A549 (cell line): ENCODE measurements around the gene DDO. TPM values are rescaled to one million over a fixed set of nuclear protein-coding genes. Genes with fewer than 3 reads are reported as not detected.

Experiments
- ATAC-seq, 2 experiments: fragments of 200-7000 bp in 1 of 2; fragments of >200 bp in 1 of 2; cut with Nextera tagmentation in 1 of 2; cut with Tn5 transposase in 1 of 2; 3 replicates each; pipeline versions ENCODE4 v1.8.0 to v1.9.1; 2018 to 2020; ENCODE audit warnings: mild to moderate bottlenecking in 1 of 2, moderate library complexity in 1 of 2
- CTCF ChIA-PET: fragments of 300-600 bp; sonication (Branson Sonifier 250); formaldehyde crosslinking; extraction: SDS; loops from one replicate; lab custom pipeline; 2021; ENCODE audit warnings: antibody characterized with exemption, inconsistent platforms; lab: Yijun Ruan, JAX
- POLR2A ChIA-PET: fragments of 350-600 bp; formaldehyde crosslinking; extraction: SDS; loops from one replicate; lab custom pipeline; 2021; ENCODE audit warnings: antibody characterized with exemption, inconsistent platforms; lab: Yijun Ruan, JAX
- DNase-seq, 2 experiments: peaks; one replicate each; pipeline versions ENCODE4 v3.0.0 to v3.0.0-alpha.2; 2011 to 2016; ENCODE audit warnings: low read depth in 1 of 2, low spot score in 1 of 2
- FAIRE-seq: peaks from 2 replicates; lab custom pipeline; 2011; peaks lifted over from hg19 to GRCh38; lab: Jason Lieb, UNC
- H3K27ac ChIP-seq, 2 experiments: fragments of >200 bp; sonication (Bioruptor Twin); formaldehyde crosslinking; 3 replicates each; pipeline ENCODE4 v1.5.1; 2016 to 2017
- H3K4me1 ChIP-seq: fragments of >200 bp; sonication (Bioruptor Twin); formaldehyde crosslinking; 3 replicates; pipeline ENCODE4 v1.6.1; 2016
- H3K4me2 ChIP-seq: fragments of >200 bp; sonication (Bioruptor Twin); formaldehyde crosslinking; 3 replicates; pipeline ENCODE4 v1.6.1; 2016
- H3K4me3 ChIP-seq: fragments of >200 bp; sonication (Bioruptor Twin); formaldehyde crosslinking; 3 replicates; pipeline ENCODE4 v1.5.1; 2016
- H3K9me3 ChIP-seq: fragments of >200 bp; sonication (Bioruptor Twin); formaldehyde crosslinking; 3 replicates; pipeline ENCODE4 v1.6.1; 2016
- CBX8 ChIP-seq: fragments of 200-600 bp; sonication (generic); IDR thresholded peaks from 2 replicates; pipeline ENCODE4 v1.6.1; 2016
- CEBPB ChIP-seq, 2 experiments: fragments of >200 bp in 1 of 2; sonication (Bioruptor Twin) in 1 of 2; formaldehyde crosslinking in 1 of 2; IDR thresholded peaks; 2 replicates each; pipeline ENCODE4 v1.6.1; 2012 to 2016
- EHF ChIP-seq: fragments of 250-450 bp; sonication (Bioruptor Pico); IDR thresholded peaks from 2 replicates; pipeline ENCODE4 v1.5.0; 2020; ENCODE audit warnings: mild to moderate bottlenecking
- ELK1 ChIP-seq: fragments of 150-350 bp; IDR thresholded peaks from 2 replicates; pipeline ENCODE4 v1.6.1; 2014; ENCODE audit warnings: low read depth, mild to moderate bottlenecking, low read length
- FOSB ChIP-seq: fragments of 250-450 bp; sonication (Bioruptor Pico); IDR thresholded peaks from 2 replicates; pipeline ENCODE4 v1.5.0; 2020; ENCODE audit warnings: mild to moderate bottlenecking, moderate library complexity
- HEYL ChIP-seq: fragments of 250-450 bp; sonication (Bioruptor Pico); IDR thresholded peaks from 2 replicates; pipeline ENCODE4 v1.8.0; 2021; ENCODE audit warnings: mild to moderate bottlenecking, moderate library complexity
- HOXB5 ChIP-seq: fragments of 250-450 bp; sonication (Bioruptor Pico); IDR thresholded peaks from 2 replicates; pipeline ENCODE4 v1.5.0; 2020; ENCODE audit warnings: mild to moderate bottlenecking, moderate library complexity
- JUN ChIP-seq, 2 experiments: fragments of >200 bp; sonication (Bioruptor Twin); formaldehyde crosslinking; IDR thresholded peaks; 2 replicates in 1 of 2; 3 replicates in 1 of 2; pipeline ENCODE4 v1.6.1; 2016 to 2017
- JUNB ChIP-seq: fragments of >200 bp; sonication (Bioruptor Twin); formaldehyde crosslinking; IDR thresholded peaks from 2 replicates; pipeline ENCODE4 v1.6.1; 2016
- MAFK ChIP-seq: fragments of 450-650 bp; IDR thresholded peaks from 2 replicates; pipeline ENCODE4 v1.6.1; 2014; ENCODE audit not compliant: partially characterized antibody
- MAZ ChIP-seq: fragments of 150-350 bp; IDR thresholded peaks from 2 replicates; pipeline ENCODE4 v1.6.1; 2014; ENCODE audit warnings: antibody characterized with exemption, low read depth, low read length, borderline replicate concordance
- NFE2L2 ChIP-seq: fragments of 150-350 bp; conservative IDR thresholded peaks from 2 replicates; pipeline ENCODE4 v1.6.1; 2014; ENCODE audit warnings: low read length
- NPAS2 ChIP-seq: fragments of 250-450 bp; sonication (Bioruptor Pico); IDR thresholded peaks from 2 replicates; pipeline ENCODE4 v1.8.0; 2022; ENCODE audit warnings: mild to moderate bottlenecking, moderate library complexity, borderline replicate concordance
- NR3C1 ChIP-seq: fragments of >200 bp; sonication (Bioruptor Twin); formaldehyde crosslinking; IDR thresholded peaks from 3 replicates; pipeline ENCODE4 v1.6.1; 2017
- PHF8 ChIP-seq: fragments of 200-600 bp; sonication (generic); IDR thresholded peaks from 2 replicates; pipeline ENCODE4 v1.6.1; 2016; ENCODE audit warnings: low read depth, mild to moderate bottlenecking, antibody characterized with exemption, moderate library complexity, borderline replicate concordance
- POLR2A ChIP-seq: IDR thresholded peaks from 2 replicates; pipeline ENCODE4 v1.6.1; 2012; ENCODE audit warnings: mild to moderate bottlenecking, low read length
- RARB ChIP-seq: fragments of 250-450 bp; sonication (Bioruptor Pico); IDR thresholded peaks from 2 replicates; pipeline ENCODE4 v1.8.0; 2021; ENCODE audit warnings: mild to moderate bottlenecking, moderate library complexity
- RFX5 ChIP-seq: fragments of 450-650 bp; IDR thresholded peaks from 2 replicates; pipeline ENCODE4 v1.7.1; 2014; ENCODE audit warnings: antibody characterized with exemption, mild to moderate bottlenecking, moderate library complexity
- SMC3 ChIP-seq: fragments of >200 bp; sonication (Bioruptor Twin); formaldehyde crosslinking; IDR thresholded peaks from 3 replicates; pipeline ENCODE4 v1.6.1; 2018; ENCODE audit warnings: inconsistent platforms
- TP53 ChIP-seq: fragments of 250-450 bp; sonication (Bioruptor Pico); IDR thresholded peaks from 2 replicates; pipeline ENCODE4 v1.5.0; 2021; ENCODE audit warnings: mild to moderate bottlenecking, moderate library complexity
- ZFP36 ChIP-seq: fragments of 450-650 bp; IDR thresholded peaks from 2 replicates; pipeline ENCODE4 v1.6.1; 2014; ENCODE audit warnings: borderline replicate concordance; ENCODE audit not compliant: partially characterized antibody
- ZNF302 ChIP-seq: fragments of 250-450 bp; sonication (Bioruptor Pico); IDR thresholded peaks from 2 replicates; pipeline ENCODE4 v1.9.0; 2021; ENCODE audit warnings: inconsistent platforms, mild to moderate bottlenecking, moderate library complexity
- WGBS: methylation state at CpG from one replicate; pipeline ENCODE4 v1.1.6; 2017; ENCODE audit errors: missing lambda C conversion rate; 5-methylcytosine and 5-hydroxymethylcytosine counted together
- polyA minus RNA-seq: library from RNA; depleted of rRNA, polyadenylated mRNA; stranded (reverse); fragments of >200 nt; gene quantifications from 2 replicates; pipeline ENCODE4 v1.2.3, GENCODE V29; 2011; rRNA and poly(A)+ RNA removed
- polyA plus RNA-seq, 4 experiments: library from polyadenylated mRNA; depleted of rRNA in 3 of 4; stranded (reverse); fragments of >200 nt; fragmentation: RNase III in 1 of 4; extraction: RNeasy Plus Mini Kit Qiagen cat#74134 plus additional on column Dnase treatment in 1 of 4; gene quantifications; 2 replicates in 3 of 4; 3 replicates in 1 of 4; pipeline ENCODE4 v1.2.3, GENCODE V29; 2011 to 2017
- TF ChIP-seq, protein P1 (sequence below): fragments of 450-650 bp; IDR thresholded peaks from 2 replicates; pipeline ENCODE4 v1.6.1; 2014; ENCODE audit warnings: antibody characterized with exemption
- TF ChIP-seq, protein P2 (sequence below): fragments of 250-450 bp; sonication (Bioruptor Pico); IDR thresholded peaks from 2 replicates; pipeline ENCODE4 v1.5.0; 2020; ENCODE audit warnings: low read depth, mild to moderate bottlenecking, moderate library complexity

Gene DDO
- 0.04 and 0.11 TPM in 2 replicates for polyA plus RNA-seq (2011; rRNA removed)
- 0.01 TPM in 1 of 2 replicates, not detected in the other for polyA plus RNA-seq (2012; cell fraction: cytosol; rRNA removed)
- not detected in 2 replicates for polyA plus RNA-seq (2012; cell fraction: nucleus; rRNA removed)
- polyA plus RNA-seq (2017; fragmentation: RNase III; extraction: RNeasy Plus Mini Kit Qiagen cat#74134 plus additional on column Dnase treatment) = 0.05 to 0.08 TPM in 2 of 3 replicates, not detected in the other
- 0.08 TPM in 1 of 2 replicates, not detected in the other for polyA minus RNA-seq

DNA sequence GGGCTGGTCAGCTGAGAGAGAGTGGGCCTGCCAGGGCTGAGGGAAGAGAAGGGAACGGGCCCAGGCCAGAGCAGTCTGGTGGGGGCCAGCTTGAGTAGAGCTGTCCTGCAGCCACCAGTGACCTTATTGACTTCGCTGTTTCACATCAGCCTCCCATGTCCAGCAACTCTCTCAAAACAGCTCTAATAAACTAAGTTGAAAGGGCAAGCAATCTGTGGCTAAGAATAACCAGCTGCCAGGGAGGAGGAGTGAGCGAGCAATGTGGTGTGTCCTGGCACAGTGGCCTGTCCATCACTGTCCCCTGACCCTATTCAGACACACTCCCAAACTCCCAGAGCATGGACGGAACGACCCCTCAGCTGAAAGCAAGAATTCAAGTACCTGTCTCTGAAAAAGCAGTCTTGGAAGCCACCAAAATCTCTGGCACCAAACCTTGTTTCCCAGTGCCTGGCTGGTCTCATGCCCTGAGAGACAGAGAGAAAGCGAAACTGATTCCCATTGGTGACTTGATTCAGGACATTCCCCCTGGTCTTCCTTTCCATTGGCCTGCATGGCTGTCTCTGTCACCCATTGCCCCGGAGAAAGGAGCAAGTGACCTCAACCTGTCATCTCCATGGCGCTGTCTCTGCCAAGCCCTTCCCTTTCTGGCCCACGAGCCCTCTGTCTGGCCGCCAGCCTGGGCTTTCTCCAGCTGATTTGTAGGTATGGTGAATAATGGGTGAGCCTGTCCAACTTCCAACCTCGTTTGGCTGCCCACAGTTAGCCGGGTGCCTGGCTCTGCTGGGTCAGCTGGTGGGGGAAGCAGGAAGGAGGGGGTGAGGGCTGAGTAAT is at the start of gene DDO:
DDO (minus strand) TSS at position 490 of the 831 bp plus-strand sequence. CDS start 2,113 bp downstream, outside the sequence.
- no peak for FAIRE-seq
- ChIA-PET CTCF (no interaction called here), POLR2A (no interaction called here)
- 45% methylated on average over 8 of the region's 12 CpGs for WGBS
- H3K27ac ChIP-seq = no peak within 1 kb of the TSS
- no peak for TF ChIP-seq MAFK
- no peaks in the 10 kb centered on the region for H3K4me1 ChIP-seq
- peak within 1 kb of the TSS; percentile 10; the same call in 1 of the 3 replicates for H3K4me2 ChIP-seq
- ATAC-seq = peak in 1 of 2 experiments; percentile 66; a peak in 4 of 6 replicates
- no peak for DNase-seq
- no peak within 1 kb of the TSS for H3K4me3 ChIP-seq
- no peaks in the 10 kb centered on the region for H3K9me3 ChIP-seq

DNA sequence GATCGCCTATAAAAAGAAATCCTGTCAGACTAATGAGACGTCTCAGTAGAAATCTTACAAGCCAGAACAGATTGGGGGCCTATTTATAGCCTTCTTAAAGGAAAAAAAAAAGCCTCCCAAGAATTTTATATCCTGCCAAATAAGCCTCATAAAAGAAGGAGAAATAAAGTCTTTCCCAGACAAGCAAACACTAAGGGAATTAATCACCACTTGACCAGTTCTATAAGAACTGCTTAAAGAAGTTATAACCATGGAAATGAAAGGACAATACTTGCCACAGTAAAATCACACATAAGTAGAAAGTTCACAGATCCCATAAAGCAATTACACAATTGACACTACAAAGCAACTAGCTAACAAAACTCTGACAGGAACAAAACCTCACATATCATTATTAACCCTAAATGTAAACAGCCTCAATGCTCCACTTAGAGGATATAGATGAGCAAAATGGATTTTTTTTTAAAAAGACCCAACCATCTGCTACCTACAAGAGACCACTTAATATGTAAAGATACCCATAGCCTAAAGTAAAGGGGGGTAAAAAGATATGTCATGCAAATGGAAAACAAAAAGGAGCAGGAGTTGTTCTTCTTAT is 47.6 kb upstream of the DDO start:
- ChIA-PET POLR2A (no interaction called here), CTCF (no interaction called here)
- H3K4me1 ChIP-seq = no peaks in the 10 kb centered on the region
- H3K4me2 ChIP-seq = no peak overlapping the region
- H3K4me3 ChIP-seq = no peak overlapping the region
- 25% methylated on average over 2 of the region's 2 CpGs for WGBS
- peaks cover 13% of the 10 kb centered on the region for H3K9me3 ChIP-seq
- no peak for FAIRE-seq
- TF ChIP-seq EHF (no peak), TP53 (no peak), POLR2A (no peak), MAZ (no peak), NPAS2 (CRISPR knock-in tag) (no peak), RFX5 (no peak), NR3C1 (no peak), PHF8 (no peak)
- TF ChIP-seq, protein P1, sequence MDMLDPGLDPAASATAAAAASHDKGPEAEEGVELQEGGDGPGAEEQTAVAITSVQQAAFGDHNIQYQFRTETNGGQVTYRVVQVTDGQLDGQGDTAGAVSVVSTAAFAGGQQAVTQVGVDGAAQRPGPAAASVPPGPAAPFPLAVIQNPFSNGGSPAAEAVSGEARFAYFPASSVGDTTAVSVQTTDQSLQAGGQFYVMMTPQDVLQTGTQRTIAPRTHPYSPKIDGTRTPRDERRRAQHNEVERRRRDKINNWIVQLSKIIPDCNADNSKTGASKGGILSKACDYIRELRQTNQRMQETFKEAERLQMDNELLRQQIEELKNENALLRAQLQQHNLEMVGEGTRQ = no peak
- H3K27ac ChIP-seq = no peak overlapping the region
- peak in 1 of 2 experiments; percentile 3 for DNase-seq
- no peak for ATAC-seq

- Histone ChIP-seq H3K4me3 (no peak overlapping the region), H3K4me2 (no peak overlapping the region)
- CTCF ChIA-PET = no interaction called here
- TF ChIP-seq HOXB5 (CRISPR knock-in tag) (no peak), CEBPB (IDR thresholded peaks at IDR 0.05) (no peak), SMC3 (no peak), ZNF302 (CRISPR knock-in tag) (no peak), MAZ (no peak), JUN (IDR thresholded peaks at IDR 0.05) (no peak), NFE2L2 (no peak)
- TF ChIP-seq, protein P1 = no peak
- TF ChIP-seq, all 56 proteins: peak for 0
- POLR2A ChIA-PET = no interaction called here
- FAIRE-seq (no peak), ATAC-seq (no peak), DNase-seq (no peak)
- Histone ChIP-seq H3K9me3 (peaks cover 13% of the 10 kb centered on the region), H3K27ac (no peak overlapping the region), H3K4me1 (no peaks in the 10 kb centered on the region)
- WGBS = 90% methylated on average over 1 of the region's 1 CpG
Measured at GRCh38 chr6:110461376-110461775, 46.0 kb upstream of the DDO start.

DNA sequence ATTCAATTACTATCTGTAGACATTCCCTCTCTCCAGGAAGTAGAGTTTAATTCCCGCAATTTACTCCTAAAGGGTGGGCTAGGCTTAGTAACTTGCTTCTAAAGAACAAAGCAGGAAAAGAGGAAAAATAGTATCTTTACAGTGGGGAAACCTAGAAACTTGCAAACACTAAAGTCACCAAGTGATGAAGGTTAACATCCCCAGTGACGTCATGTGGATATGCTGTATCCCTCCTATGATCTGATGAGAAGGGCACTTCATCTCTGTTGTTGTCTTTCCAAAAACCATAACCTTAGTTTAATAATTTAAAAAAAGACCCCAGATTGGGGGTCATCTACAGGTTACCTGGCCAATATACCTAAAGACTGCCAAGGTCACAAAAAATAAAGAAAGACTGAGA is 43.8 kb upstream of the DDO start:
- Histone ChIP-seq H3K9me3 (peaks cover 13% of the 10 kb centered on the region), H3K27ac (no peak overlapping the region), H3K4me2 (no peak overlapping the region), H3K4me3 (no peak overlapping the region), H3K4me1 (no peaks in the 10 kb centered on the region)
- 12% methylated on average over 2 of the region's 2 CpGs for WGBS
- TF ChIP-seq JUNB (no peak), ZFP36 (no peak), CBX8 (no peak), SMC3 (no peak), ELK1 (no peak), FOSB (CRISPR knock-in tag) (no peak), HEYL (CRISPR knock-in tag) (no peak), RARB (no peak), RFX5 (no peak)
- TF ChIP-seq, protein P1 = no peak
- TF ChIP-seq, protein P2, sequence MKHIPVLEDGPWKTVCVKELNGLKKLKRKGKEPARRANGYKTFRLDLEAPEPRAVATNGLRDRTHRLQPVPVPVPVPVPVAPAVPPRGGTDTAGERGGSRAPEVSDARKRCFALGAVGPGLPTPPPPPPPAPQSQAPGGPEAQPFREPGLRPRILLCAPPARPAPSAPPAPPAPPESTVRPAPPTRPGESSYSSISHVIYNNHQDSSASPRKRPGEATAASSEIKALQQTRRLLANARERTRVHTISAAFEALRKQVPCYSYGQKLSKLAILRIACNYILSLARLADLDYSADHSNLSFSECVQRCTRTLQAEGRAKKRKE (CRISPR knock-in tag) = no peak
- ATAC-seq = no peak
- ChIA-PET CTCF (no interaction called here), POLR2A (no interaction called here)
- DNase-seq = no peak
- no peak for FAIRE-seq
